H7 (cell line): ENCODE results near the gene LNP1. TPM values are rescaled to one million over a fixed set of nuclear protein-coding genes. Genes with fewer than 3 reads are reported as not detected.

ENCODE experiments used
- DNase-seq: peaks from one replicate; pipeline ENCODE4 v3.0.0; 2012
- H3K27me3 ChIP-seq: 2 replicates; pipeline ENCODE4 v1.6.0; 2011; ENCODE audit warnings: mild to moderate bottlenecking, low read length; ENCODE audit not compliant: control insufficient read depth, insufficient read depth
- H3K36me3 ChIP-seq: replicated peaks from 2 replicates; pipeline ENCODE4 v1.5.1; 2011; ENCODE audit warnings: low read length; ENCODE audit not compliant: control insufficient read depth, insufficient read depth
- H3K4me3 ChIP-seq: 2 replicates; pipeline ENCODE4 v1.5.1; 2011; ENCODE audit warnings: low read depth, mild to moderate bottlenecking, control low read depth, low read length, moderate library complexity; ENCODE audit not compliant: insufficient read depth
- total RNA-seq: library from RNA; depleted of rRNA; stranded (reverse); fragments of >200 nt; shearing (Covaris generic); gene quantifications from 2 replicates; pipeline ENCODE4 v1.2.3, GENCODE V29; 2014

Gene LNP1
- total RNA-seq, 1 experiment from 2014 or later = 12.3 TPM

- no peak overlapping the region for H3K4me3 ChIP-seq
- H3K36me3 ChIP-seq = no peaks in the 10 kb centered on the region; the same call in none of the 2 replicates
- DNase-seq = no peak
- H3K27me3 ChIP-seq = no peaks in the 10 kb centered on the region
Measured at GRCh38 chr3:100407977-100408532, 6.7 kb downstream of the LNP1 start.

GRCh38 chr3:100411091-100411982 is 10.0 kb downstream of the LNP1 start:
- no peak for DNase-seq
- H3K36me3 ChIP-seq = no peaks in the 10 kb centered on the region; the same call in none of the 2 replicates
- H3K4me3 ChIP-seq = no peak overlapping the region
- H3K27me3 ChIP-seq = no peaks in the 10 kb centered on the region

GRCh38 chr3:100412912-100413590 is 11.7 kb downstream of the LNP1 start:
- DNase-seq = no peak
- no peak overlapping the region for H3K4me3 ChIP-seq
- H3K27me3 ChIP-seq = no peaks in the 10 kb centered on the region
- H3K36me3 ChIP-seq = no peaks in the 10 kb centered on the region; the same call in none of the 2 replicates

- no peak overlapping the region for H3K4me3 ChIP-seq
- DNase-seq = no peak
- H3K27me3 ChIP-seq = no peaks in the 10 kb centered on the region
- H3K36me3 ChIP-seq = no peaks in the 10 kb centered on the region; the same call in none of the 2 replicates
Measured at GRCh38 chr3:100413613-100414012, 12.3 kb downstream of the LNP1 start.

GRCh38 chr3:100416176-100416575 is 14.8 kb downstream of the LNP1 start:
- Histone ChIP-seq H3K27me3 (no peaks in the 10 kb centered on the region), H3K36me3 (no peaks in the 10 kb centered on the region; the same call in 1 of the 2 replicates), H3K4me3 (no peak overlapping the region)
- DNase-seq = no peak

- Histone ChIP-seq H3K36me3 (no peaks in the 10 kb centered on the region), H3K4me3 (no peak overlapping the region), H3K27me3 (no peaks in the 10 kb centered on the region)
- DNase-seq = no peak
Measured at GRCh38 chr3:100416863-100417262, 15.5 kb downstream of the LNP1 start.

GRCh38 chr3:100419406-100419805 is 18.1 kb downstream of the LNP1 start:
- H3K4me3 ChIP-seq = no peak overlapping the region
- H3K27me3 ChIP-seq = no peaks in the 10 kb centered on the region
- DNase-seq = no peak
- no peaks in the 10 kb centered on the region for H3K36me3 ChIP-seq

GRCh38 chr3:100420885-100421284 is 19.5 kb downstream of the LNP1 start:
- DNase-seq = no peak
- no peak overlapping the region for H3K4me3 ChIP-seq
- no peaks in the 10 kb centered on the region for H3K36me3 ChIP-seq
- no peaks in the 10 kb centered on the region for H3K27me3 ChIP-seq

- Histone ChIP-seq H3K4me3 (no peak overlapping the region), H3K36me3 (no peaks in the 10 kb centered on the region), H3K27me3 (no peaks in the 10 kb centered on the region)
- no peak for DNase-seq
Measured at GRCh38 chr3:100423611-100424010, 22.3 kb downstream of the LNP1 start.

- Histone ChIP-seq H3K36me3 (no peaks in the 10 kb centered on the region), H3K27me3 (no peaks in the 10 kb centered on the region), H3K4me3 (no peak overlapping the region)
- no peak for DNase-seq
Measured at GRCh38 chr3:100424261-100424660, 22.9 kb downstream of the LNP1 start.

- no peak for DNase-seq
- Histone ChIP-seq H3K27me3 (no peaks in the 10 kb centered on the region), H3K36me3 (no peaks in the 10 kb centered on the region), H3K4me3 (no peak overlapping the region)
Measured at GRCh38 chr3:100425316-100425715, 24.0 kb downstream of the LNP1 start.

- no peak overlapping the region for H3K4me3 ChIP-seq
- no peak for DNase-seq
- H3K36me3 ChIP-seq = no peaks in the 10 kb centered on the region
- H3K27me3 ChIP-seq = no peaks in the 10 kb centered on the region
Measured at GRCh38 chr3:100426067-100426682, 24.8 kb downstream of the LNP1 start.

- Histone ChIP-seq H3K4me3 (no peak overlapping the region), H3K36me3 (no peaks in the 10 kb centered on the region), H3K27me3 (no peaks in the 10 kb centered on the region)
- DNase-seq = no peak
Measured at GRCh38 chr3:100427699-100428098, 26.4 kb downstream of the LNP1 start.

- no peaks in the 10 kb centered on the region for H3K36me3 ChIP-seq
- no peak for DNase-seq
- H3K27me3 ChIP-seq = no peaks in the 10 kb centered on the region
- H3K4me3 ChIP-seq = no peak overlapping the region
Measured at GRCh38 chr3:100429187-100429716, 27.9 kb downstream of the LNP1 start.
